ENCODE data around the gene ITIH6.
A peak's percentile ranks its signal among the peaks of the same experiment; 100 is the strongest.
"Not testable (repeated sequence)": the region's sequence is repeated elsewhere in the genome, so short reads cannot be mapped to it uniquely, and the experiment has no call there.

The ITIH6 gene

DNA sequence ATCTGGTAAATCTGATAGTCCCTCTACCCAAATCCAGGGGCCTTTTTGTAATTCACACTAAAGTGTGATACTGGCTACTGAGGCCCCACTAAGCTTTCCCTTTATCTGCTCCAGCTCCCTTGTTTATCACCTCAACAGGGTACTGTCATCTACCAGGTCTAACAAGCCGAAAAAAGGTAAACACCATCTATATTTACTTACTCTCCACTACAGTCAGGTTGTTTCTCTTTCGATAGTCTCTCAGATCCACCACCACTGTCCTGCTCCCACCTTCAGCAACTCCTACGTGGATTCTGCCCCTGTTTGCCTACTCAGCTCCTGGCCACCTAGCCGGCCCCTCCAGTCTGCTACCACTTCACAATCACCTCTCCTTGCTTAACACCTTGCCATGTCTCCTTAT is 3.3 kb downstream of the ITIH6 start:
- TF ChIP-seq, protein P1, sequence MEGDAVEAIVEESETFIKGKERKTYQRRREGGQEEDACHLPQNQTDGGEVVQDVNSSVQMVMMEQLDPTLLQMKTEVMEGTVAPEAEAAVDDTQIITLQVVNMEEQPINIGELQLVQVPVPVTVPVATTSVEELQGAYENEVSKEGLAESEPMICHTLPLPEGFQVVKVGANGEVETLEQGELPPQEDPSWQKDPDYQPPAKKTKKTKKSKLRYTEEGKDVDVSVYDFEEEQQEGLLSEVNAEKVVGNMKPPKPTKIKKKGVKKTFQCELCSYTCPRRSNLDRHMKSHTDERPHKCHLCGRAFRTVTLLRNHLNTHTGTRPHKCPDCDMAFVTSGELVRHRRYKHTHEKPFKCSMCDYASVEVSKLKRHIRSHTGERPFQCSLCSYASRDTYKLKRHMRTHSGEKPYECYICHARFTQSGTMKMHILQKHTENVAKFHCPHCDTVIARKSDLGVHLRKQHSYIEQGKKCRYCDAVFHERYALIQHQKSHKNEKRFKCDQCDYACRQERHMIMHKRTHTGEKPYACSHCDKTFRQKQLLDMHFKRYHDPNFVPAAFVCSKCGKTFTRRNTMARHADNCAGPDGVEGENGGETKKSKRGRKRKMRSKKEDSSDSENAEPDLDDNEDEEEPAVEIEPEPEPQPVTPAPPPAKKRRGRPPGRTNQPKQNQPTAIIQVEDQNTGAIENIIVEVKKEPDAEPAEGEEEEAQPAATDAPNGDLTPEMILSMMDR (conservative IDR thresholded peaks at IDR 0.05) = no peak
- H3K27ac ChIP-seq = peak overlapping the region; percentile 71

DNA sequence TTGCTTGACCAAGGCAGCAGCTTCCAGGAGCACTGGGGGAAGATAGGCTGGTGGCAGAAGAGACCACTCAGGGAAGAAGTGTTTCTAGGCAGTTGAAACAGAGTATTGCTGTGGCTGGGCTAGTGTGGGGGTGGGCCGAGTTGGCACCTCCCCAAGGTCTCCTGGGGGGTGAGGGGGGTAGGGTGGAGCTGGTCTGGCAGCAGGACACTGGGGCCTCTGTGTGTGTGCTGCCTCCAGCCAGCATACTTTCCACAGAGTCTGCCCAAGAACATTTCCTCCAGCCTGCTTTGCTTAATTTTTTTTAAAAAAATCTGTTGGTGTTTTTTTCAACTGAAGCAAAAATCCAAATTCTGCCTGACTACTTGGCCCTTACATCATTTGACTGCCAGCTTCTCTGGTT is 4.0 kb downstream of the ITIH6 start:
- H3K27ac ChIP-seq = peak overlapping the region; percentile 71
- TF ChIP-seq, protein P1 (conservative IDR thresholded peaks at IDR 0.05) = no peak

DNA sequence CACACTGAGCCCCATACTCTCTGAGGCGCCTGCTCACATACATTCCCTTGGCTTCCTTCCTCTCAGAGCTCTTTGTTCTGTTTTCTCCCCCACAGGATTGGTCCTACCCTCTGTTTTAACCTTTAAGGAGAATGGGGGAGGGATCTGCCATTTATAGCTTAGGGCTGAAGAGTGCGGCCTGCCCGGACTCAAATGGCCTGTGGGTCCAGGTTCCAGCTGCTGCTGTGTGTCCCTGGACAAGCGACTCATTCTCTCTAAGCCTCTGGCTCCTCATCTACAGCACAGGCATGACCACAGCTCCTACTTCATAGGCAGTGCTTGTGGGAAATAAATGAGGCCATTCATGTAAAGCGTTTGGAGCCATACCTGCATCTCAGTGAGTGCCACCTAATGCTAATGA is 8.7 kb downstream of the ITIH6 start:
- not testable (repeated sequence) for H3K27ac ChIP-seq

DNA sequence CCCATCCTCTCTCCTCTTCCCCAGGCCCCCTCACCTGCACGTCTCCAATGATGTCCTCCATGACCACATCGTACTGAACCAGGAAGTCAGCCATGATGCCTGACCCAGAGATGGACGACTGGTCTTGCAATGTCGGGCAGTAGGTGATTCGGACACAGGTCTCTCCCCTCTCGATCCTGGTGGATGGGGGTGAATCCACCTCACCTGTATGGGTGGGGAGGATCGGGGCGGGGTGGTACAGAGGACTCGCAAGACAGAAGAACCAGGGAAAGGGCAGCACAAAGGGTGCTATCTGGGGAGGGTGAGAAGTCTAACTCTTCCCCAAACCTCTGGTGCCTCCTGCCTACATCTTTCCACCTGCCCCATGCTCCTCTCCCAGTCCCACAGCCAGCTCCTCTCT is 9.6 kb downstream of the ITIH6 start:
- TF ChIP-seq, protein P1 (conservative IDR thresholded peaks at IDR 0.05) = no peak
- H3K27ac ChIP-seq = no peak overlapping the region

DNA sequence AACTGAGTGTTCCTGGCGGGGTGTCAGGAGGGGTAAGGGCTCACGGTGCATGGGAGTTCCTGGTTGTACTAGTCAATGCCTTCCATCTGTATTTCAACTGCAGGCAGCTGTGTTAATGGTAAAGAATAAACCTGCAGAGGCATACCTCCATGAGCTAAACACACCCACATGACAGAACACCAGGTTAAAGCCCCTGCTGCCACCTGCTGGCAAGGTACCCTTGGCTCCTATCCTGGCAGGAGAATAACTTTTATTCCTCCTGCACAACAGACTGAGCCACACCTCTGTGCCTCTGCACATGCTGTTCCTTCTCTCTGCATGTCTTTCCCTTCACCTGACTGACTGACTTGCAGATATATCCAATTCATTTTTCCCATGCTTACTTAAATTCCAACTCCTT is 11.1 kb downstream of the ITIH6 start:
- TF ChIP-seq, protein P1 (conservative IDR thresholded peaks at IDR 0.05) = peak; percentile 70
- no peak overlapping the region for H3K27ac ChIP-seq

DNA sequence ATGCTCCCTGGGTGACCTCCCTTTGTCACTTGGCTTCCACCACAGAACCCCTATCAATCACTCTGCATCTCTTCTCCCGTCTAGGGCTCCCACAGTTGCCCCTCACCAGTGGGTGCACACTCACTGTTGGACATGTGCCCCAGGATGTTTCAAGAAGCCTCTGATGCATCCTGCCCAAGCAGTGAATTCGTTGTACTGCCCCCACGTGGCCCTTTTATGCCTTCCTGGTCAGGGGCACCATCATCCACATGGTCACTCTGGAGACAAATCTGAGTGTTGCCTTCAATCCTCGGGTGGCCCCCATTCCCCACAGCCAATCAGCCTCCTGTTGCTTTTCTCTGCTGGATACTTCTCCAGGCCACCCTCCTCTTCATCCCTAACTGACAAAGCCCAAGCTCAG is 12.2 kb downstream of the ITIH6 start:
- no peak overlapping the region for H3K27ac ChIP-seq
- TF ChIP-seq, protein P1 (conservative IDR thresholded peaks at IDR 0.05) = no peak

DNA sequence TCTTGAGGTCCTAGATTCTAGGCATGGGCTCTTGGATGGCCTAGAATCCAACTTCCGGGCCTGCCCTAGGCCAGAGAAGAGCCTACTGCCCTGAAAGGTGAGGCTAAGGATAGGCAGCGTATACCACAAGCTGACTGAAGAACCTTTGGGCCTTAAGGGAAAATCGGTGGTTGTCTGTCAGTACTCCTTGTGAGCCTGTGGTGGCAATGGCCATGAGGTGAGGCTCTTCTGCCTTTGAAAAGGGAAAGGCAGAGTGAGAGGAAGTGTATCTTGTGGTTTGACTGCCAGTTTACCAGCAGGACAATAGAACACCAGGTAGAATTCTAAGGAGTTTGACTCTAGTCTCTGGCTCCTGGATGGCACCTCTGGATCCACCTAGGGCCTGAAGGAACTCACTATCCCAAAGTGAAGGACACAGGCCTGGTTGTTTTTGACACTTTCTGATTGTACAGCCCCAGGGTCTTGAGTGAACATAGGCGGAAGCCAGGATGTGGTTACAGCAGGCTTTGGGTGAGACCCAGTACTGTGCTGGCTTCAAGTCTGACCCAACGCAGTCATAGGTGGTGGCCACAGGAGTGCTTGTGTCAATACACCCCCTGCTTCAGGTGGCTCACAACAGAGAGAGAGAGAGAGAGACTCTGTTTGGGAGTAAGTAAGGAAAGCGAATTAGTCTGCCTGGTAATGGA is 20.9 kb downstream of the ITIH6 start:
- TF ChIP-seq, protein P1 (conservative IDR thresholded peaks at IDR 0.05) = no peak
- H3K27ac ChIP-seq = no peak overlapping the region

DNA sequence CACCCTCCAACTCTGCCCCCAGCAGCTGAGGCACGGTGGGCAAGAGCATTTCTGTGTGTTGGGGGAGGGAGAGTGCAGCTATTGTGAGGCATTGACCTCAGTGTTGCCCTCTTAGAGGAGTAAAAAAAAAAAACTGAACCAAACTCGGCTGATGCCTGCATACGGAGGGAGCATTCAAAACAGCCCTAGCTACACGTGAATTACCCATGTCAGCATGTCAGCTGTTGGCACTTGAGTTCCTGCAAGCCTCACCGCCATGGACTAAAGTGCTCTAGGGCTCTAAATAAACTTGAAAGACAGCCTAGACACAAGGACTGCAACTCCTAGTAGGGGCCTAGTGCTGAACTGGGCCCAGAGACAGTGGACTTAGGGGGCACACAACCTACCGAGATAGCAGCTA is 22.0 kb downstream of the ITIH6 start:
- no peak overlapping the region for H3K27ac ChIP-seq
- TF ChIP-seq, protein P1 (conservative IDR thresholded peaks at IDR 0.05) = no peak

DNA sequence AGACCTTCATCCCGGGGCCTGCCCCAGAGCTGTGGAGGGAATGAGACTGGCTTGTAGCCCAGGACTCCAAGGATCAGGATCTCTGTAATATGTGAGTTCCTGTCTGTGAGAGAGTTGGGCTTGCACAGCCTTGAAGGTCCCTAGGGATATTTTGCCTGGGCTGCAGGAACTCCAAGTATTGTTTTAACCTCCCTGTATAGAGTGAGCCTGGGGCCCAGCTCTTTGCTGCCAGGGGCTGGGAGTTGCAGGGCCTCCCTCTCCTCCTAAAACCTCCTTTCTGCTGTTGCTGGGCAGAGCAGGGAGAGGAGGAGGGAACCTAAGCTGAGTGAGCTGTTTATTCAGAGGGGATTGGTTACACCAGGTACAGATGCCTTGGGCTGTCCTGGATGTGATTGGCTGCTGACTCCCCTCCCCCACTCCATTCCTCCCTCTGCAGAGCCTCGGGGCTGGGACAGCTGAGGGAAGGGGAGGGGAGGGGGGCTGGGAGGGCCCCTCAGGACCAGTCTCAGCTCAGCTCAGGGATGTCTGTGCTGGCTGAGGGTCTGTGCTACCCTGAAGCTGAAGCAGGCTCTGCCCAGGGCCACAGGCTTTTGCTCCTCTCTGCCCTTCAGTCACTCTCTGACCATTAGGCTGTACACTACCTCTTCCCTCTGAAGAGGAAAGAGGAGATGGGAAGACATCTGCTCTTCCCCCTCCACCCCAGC is 23.5 kb downstream of the ITIH6 start:
- H3K27ac ChIP-seq = not testable (repeated sequence)

Data from VCaP (cell line).